Colonic mucosa (tissue), 4 donors: ENCODE results near the gene MUC2. TPM values are rescaled to one million over a fixed set of nuclear protein-coding genes. Genes with fewer than 3 reads are reported as not detected.
A peak's percentile ranks its signal among the peaks of the same experiment; 100 is the strongest.

Source experiments
- DNase-seq: peaks from one replicate; pipeline ENCODE4 v3.0.0-alpha.2; 2020
- H3K27ac ChIP-seq: fragments of 200-600 bp; one replicate; pipeline ENCODE4 v1.8.0; 2021
- H3K27me3 ChIP-seq: fragments of 200-600 bp; one replicate; pipeline ENCODE4 v1.8.0; 2021
- H3K36me3 ChIP-seq: fragments of 200-600 bp; one replicate; pipeline ENCODE4 v1.8.0; 2021
- H3K4me1 ChIP-seq: fragments of 200-600 bp; one replicate; pipeline ENCODE4 v1.8.0; 2021; ENCODE audit warnings: mild to moderate bottlenecking
- H3K4me3 ChIP-seq: fragments of 200-600 bp; one replicate; pipeline ENCODE4 v1.8.0; 2021
- H3K9ac ChIP-seq, 2 donors: one replicate each; pipeline ENCODE4 v1.7.0; 2013; ENCODE audit warnings: control low read depth in 2 of 2, low read depth in 2 of 2, low read length in 2 of 2
- H3K9me3 ChIP-seq: fragments of 200-600 bp; one replicate; pipeline ENCODE4 v1.8.0; 2021
- CTCF ChIP-seq: fragments of 200-600 bp; IDR thresholded peaks from one replicate; pipeline ENCODE4 v1.8.0; 2022; ENCODE audit warnings: antibody characterized with exemption, mild to moderate bottlenecking
- intact Hi-C: fragments of 100-400 bp; cut with DNase I; formaldehyde crosslinking; loops from one replicate; pipeline ENCODE4 v1.14.1; 2022
- total RNA-seq, 2 donors: library from RNA; stranded (reverse); fragmentation: NEBNext Ultra II Directional in 1 of 2; extraction: Animal tissue kit (Norgen Biotek cat#: 25700) in 1 of 2; gene quantifications; one replicate each; pipeline ENCODE4 v1.2.1, GENCODE V29; 2021
- donor health status: healthy.
- donor health status: DM: no; HTN: no; CAD: no.
- donor health status: DM: no; HTN: no; CAD: no.

Gene MUC2
- total RNA-seq, 2 donors from 2014 or later, result 1,230 to 1,438 TPM

GRCh38 chr11:1082346-1082727, 7.7 kb downstream of the MUC2 start:
- H3K36me3 ChIP-seq, result no peaks in the 10 kb centered on the region
- H3K4me3 ChIP-seq, result no peak overlapping the region
- no peak overlapping the region for H3K27ac ChIP-seq
- no peak for TF ChIP-seq CTCF
- intact Hi-C loops, result no loop called here
- peak overlapping the region in 1 of 2 donors; percentile 12 for H3K9ac ChIP-seq
- no peak for DNase-seq
- no peaks in the 10 kb centered on the region for H3K9me3 ChIP-seq
- no peaks in the 10 kb centered on the region for H3K4me1 ChIP-seq
- no peaks in the 10 kb centered on the region for H3K27me3 ChIP-seq

GRCh38 chr11:1082728-1083620, 8.3 kb downstream of the MUC2 start:
- no peak for DNase-seq
- H3K36me3 ChIP-seq, result no peaks in the 10 kb centered on the region
- no peaks in the 10 kb centered on the region for H3K27me3 ChIP-seq
- intact Hi-C loops, result no loop called here
- no peak overlapping the region for H3K9ac ChIP-seq
- H3K9me3 ChIP-seq, result no peaks in the 10 kb centered on the region
- no peak overlapping the region for H3K27ac ChIP-seq
- no peak overlapping the region for H3K4me3 ChIP-seq
- no peaks in the 10 kb centered on the region for H3K4me1 ChIP-seq
- TF ChIP-seq CTCF, result no peak

DNA sequence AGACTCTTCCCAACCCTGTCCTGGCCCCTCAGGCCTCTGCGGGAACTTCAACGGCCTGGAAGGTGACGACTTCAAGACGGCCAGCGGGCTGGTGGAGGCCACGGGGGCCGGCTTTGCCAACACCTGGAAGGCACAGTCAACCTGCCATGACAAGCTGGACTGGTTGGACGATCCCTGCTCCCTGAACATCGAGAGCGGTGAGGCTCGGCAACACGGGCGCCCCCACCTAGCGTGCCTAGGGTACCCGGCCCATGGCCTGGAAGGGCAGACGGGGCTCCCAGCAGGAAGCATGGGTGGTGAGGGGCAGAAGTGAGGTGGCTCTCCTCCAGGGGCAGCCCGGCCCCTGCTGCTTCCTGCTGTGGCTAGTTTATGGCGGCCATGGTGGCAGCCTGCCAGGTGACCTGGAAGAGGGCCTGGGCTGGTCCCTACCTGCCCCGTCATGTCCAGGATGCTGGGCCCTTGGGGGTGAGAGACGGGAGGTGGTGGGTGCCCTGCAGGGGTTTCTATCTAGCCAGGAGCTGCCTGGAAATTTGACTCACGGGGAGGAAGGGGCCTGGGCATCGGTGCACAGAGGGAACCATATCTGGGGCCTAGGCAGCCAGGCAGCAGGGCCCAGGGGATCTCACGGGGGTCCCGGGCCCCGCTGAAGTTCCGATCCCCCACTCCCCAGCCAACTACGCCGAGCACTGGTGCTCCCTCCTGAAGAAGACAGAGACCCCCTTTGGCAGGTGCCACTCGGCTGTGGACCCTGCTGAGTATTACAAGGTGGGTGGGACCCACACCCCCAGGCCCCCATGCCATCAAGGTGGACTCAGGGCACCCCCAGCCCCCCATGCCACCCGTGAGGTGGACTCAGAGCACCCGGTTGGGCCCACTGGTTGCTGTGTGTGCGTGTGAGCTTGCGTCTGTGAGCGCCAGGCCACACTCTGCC, 9.2 kb downstream of the MUC2 start:
- H3K9ac ChIP-seq, result no peak overlapping the region
- no peaks in the 10 kb centered on the region for H3K4me1 ChIP-seq
- no peaks in the 10 kb centered on the region for H3K9me3 ChIP-seq
- TF ChIP-seq CTCF, result no peak
- no peaks in the 10 kb centered on the region for H3K27me3 ChIP-seq
- H3K4me3 ChIP-seq, result no peak overlapping the region
- no peak for DNase-seq
- H3K36me3 ChIP-seq, result no peaks in the 10 kb centered on the region
- intact Hi-C loops, result no loop called here
- no peak overlapping the region for H3K27ac ChIP-seq

DNA sequence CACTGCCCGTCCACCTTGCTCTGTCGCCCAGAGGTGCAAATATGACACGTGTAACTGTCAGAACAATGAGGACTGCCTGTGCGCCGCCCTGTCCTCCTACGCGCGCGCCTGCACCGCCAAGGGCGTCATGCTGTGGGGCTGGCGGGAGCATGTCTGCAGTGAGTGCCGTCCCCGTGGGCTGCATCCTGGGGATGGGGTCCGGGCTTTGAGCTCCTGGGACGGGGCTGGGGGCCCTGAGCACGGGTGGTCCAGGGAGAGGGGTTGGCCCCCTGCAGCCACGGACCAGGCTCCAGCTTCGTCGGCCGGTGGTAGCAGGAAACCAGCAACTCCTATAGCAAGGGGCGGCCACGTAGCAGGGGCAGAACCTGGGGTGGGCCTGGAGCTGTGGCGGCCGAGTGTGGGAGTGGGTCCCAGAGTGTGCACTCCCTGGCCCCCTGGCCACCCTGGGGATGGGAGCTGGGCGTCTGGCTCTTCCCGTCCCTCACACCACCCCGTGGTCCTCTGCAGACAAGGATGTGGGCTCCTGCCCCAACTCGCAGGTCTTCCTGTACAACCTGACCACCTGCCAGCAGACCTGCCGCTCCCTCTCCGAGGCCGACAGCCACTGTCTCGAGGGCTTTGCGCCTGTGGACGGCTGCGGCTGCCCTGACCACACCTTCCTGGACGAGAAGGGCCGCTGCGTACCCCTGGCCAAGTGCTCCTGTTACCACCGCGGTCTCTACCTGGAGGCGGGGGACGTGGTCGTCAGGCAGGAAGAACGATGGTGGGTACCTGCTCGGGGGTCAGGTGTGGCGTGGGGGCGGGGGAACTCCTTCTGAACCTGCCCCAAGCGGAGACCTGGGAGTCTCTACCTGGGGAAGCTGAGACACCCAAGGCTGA, 10.1 kb downstream of the MUC2 start:
- Histone ChIP-seq H3K9ac (no peak overlapping the region), H3K36me3 (no peaks in the 10 kb centered on the region), H3K9me3 (no peaks in the 10 kb centered on the region), H3K4me3 (no peak overlapping the region), H3K27ac (no peak overlapping the region), H3K4me1 (no peaks in the 10 kb centered on the region), H3K27me3 (no peaks in the 10 kb centered on the region)
- intact Hi-C loops, result no loop called here
- DNase-seq, result no peak
- no peak for TF ChIP-seq CTCF
